Lower leg skin (tissue), 3 donors: ENCODE results near the gene MPRIP.

Experiments
- CTCF ChIP-seq, 3 donors: fragments of 450-650 bp; IDR thresholded peaks; one replicate each; pipeline ENCODE4 v1.5.1; 2016; ENCODE audit warnings: antibody characterized with exemption in 3 of 3, mild to moderate bottlenecking in 3 of 3, moderate library complexity in 2 of 3
- POLR2A ChIP-seq, 2 donors: fragments of 450-650 bp; IDR thresholded peaks; one replicate each; pipeline ENCODE4 v1.6.1; 2016 to 2017; ENCODE audit warnings: antibody characterized with exemption in 2 of 2, mild to moderate bottlenecking in 1 of 2, moderate library complexity in 1 of 2

GRCh38 chr17:17181666-17182597 lies 139.7 kb downstream of the MPRIP start:
- TF ChIP-seq CTCF (IDR thresholded peaks at IDR 0.05) (no peak), POLR2A (IDR thresholded peaks at IDR 0.05) (no peak)
